C4-2B (cell line): Measurements from ENCODE around the gene CTNNA1.

Experiments used
- H3K27ac ChIP-seq: fragments of 450-650 bp; 2 replicates; pipeline ENCODE4 v1.5.1; 2017
- CTCF ChIP-seq: fragments of 450-650 bp; conservative IDR thresholded peaks from 2 replicates; pipeline ENCODE4 v1.5.1; 2017; ENCODE audit warnings: mild to moderate bottlenecking
- ZFX ChIP-seq: fragments of 450-650 bp; IDR thresholded peaks from 2 replicates; pipeline ENCODE4 v1.6.1; 2017

CTNNA1 gene

GRCh38 chr5:138926688-138927448 lies 173.6 kb downstream of the CTNNA1 start:
- TF ChIP-seq ZFX (no peak), CTCF (no peak)
- H3K27ac ChIP-seq: no peak overlapping the region

- no peak for TF ChIP-seq ZFX
- TF ChIP-seq CTCF: no peak
- H3K27ac ChIP-seq: no peak overlapping the region
Measured at GRCh38 chr5:138927544-138927943, 174.3 kb downstream of the CTNNA1 start.

GRCh38 chr5:138927979-138928378 lies 174.8 kb downstream of the CTNNA1 start:
- TF ChIP-seq CTCF (no peak), ZFX (no peak)

GRCh38 chr5:138929571-138929955 lies 176.3 kb downstream of the CTNNA1 start:
- no peak overlapping the region for H3K27ac ChIP-seq
- TF ChIP-seq ZFX (no peak), CTCF (no peak)

More at GRCh38 chr5:138927979-138928378, 174.8 kb downstream of the CTNNA1 start:
- no peak overlapping the region for H3K27ac ChIP-seq

- no peak overlapping the region for H3K27ac ChIP-seq
- TF ChIP-seq CTCF (no peak), ZFX (no peak)
Measured at GRCh38 chr5:138930371-138931097, 177.3 kb downstream of the CTNNA1 start.

GRCh38 chr5:138932171-138932810 lies 179.1 kb downstream of the CTNNA1 start:
- no peak overlapping the region for H3K27ac ChIP-seq
- TF ChIP-seq ZFX (no peak), CTCF (no peak)
